NCI-H345 treated with DMSO at 0.1 percent for 48 hours (cell line): ENCODE results near the gene ZCCHC9.

ENCODE experiments used
- DNase-seq: peaks from one replicate; lab custom pipeline; 2025; ENCODE audit not compliant: unreplicated experiment; lab: John Stamatoyannopoulos, UW

The ZCCHC9 gene

DNA sequence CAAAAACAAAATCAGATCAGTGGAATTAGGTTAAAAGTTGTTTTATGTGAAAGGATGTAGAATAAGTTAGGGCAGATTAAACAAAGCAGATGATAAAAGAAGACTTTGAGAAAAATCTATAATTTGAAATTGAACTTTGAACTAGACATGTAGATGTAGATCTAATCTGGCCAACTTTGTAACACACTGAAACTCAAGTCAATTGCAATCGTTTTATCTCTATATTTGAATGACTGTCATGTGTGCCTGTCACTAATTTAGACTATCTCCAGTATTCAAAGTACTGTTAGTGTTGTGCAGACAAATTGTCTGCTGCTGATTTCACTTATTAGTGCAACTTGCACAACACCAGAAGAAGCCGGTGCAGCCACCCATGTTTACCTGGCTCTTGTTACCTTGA, 52.7 kb downstream of the ZCCHC9 start:
- no peak for DNase-seq

DNA sequence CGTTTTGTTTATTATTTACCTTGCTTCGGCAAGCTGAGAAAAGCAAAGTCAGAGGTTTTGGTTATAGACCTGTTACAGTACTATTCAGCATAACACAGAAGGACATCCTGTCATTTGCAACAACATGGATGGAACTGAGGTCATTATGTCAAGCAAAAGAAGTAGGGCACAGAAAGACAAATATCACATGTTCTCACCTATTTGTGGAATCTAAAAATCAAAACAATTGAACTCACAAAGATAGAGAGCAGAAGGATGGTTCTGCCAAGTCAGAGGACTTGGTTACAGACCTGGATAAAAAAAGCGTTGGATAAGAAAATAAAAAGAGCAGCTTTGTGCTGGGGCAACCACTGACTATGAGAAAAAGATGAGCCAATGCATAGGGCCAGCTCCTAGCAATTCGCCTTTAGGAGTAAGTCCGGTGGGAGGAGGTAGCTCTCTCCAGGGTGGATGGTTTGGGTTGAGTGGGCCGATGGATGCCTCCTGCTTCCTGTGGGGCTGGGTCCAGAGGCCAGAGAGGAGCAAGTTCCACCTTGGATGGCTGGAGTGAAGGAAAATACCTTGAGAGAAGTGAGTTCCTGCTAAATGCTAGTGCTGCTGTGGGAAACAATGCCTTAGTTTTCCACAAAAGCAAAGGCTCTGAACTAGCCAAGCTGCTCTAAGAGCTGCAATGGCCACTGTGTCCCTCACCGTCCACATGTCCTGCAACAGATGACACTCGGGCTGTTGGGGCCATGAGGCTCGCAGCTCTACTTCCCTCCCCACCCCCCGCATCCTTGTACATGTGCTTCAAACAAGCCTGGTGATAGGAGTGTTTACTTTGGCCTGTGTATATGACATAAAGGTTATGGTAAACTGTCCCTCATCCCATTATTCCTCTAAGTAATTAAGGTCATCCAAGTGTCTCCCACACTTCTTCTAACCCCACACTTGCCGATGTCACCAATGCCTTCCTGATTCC, 54.2 kb downstream of the ZCCHC9 start:
- DNase-seq = no peak

DNA sequence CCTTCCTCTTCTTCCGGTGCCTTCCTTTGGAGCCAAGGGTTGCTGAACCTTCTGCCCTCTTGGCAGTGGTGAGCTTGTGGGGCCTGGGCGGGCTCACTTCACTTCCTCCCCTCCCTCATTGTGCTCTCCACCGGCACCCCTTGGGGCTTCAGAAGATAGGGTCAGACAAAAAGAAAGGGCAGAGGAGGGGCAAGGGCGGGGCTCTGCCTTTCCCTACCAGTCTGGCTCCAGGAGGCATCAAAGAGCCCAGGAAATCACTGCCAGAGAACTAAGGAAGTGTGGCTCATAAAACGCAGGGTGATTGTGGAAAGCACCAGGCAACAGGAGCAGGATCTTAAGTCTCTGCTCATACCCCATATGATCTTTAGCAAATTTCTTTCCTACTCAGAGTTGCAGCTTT, 57.7 kb downstream of the ZCCHC9 start:
- DNase-seq = no peak

DNA sequence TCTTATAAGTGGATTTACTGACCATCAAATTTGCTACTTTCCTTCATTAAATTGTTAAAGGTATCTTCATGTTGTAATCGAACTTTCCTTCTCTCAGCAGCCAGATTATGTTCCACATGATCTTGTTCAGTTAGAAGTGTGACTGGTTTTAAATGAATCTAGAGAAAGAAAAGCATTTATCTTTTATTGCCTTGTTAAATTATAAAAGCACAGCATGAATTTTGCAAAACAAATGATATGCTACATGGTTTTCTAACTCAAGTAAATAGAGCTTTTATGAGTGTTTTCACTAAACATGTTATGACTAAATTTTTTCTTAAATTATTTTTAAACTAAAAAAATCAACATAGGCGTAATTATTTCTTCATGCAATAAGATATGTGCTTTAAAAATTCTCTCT, 58.5 kb downstream of the ZCCHC9 start:
- no peak for DNase-seq

DNA sequence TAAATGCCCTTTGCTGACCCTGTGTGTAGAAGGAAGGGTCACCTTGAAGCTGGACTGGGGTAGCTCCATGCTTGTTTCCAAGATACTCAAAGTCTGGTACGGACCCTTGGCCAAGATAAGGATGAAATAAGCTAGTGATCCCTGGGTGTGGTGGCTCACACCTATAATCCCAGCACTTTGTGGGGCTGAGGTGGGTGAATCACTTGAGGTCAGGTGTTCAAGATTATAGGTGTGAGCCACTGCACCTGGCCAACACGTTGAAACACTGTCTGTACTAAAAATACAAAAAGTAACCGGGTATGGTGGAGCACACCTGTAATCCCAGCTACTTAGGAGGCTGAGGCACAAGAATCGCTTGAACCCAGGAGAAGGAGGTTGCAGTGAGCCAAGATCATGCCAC, 59.3 kb downstream of the ZCCHC9 start:
- DNase-seq = no peak

DNA sequence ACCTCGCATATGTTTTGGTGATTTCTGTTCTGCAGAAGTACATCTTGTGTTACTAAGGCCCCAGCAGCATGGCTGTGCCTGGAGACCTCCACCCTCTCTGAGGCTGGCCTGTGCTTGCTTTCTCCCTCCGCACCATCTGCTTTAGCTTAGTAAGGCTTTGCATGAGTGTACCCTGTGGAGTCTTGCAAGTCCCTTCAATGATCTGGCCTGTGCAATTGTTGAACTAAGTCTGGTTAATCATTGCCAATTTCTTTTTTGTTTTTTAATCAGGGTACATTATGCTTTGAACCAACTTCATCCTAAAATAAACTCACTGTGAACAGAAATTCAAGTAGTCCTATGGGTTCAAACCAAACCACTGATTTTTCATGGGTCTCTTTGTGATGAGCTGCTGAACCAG, 60.2 kb downstream of the ZCCHC9 start:
- DNase-seq = no peak
